Measurements from ENCODE around the gene SNRPA. TPM values are rescaled to one million over a fixed set of nuclear protein-coding genes. Genes with fewer than 3 reads are reported as not detected.

SNRPA gene
- total and polyA plus RNA-seq, 2 of the 4 experiments (the other 2 are of a cell fraction): 30.3 to 81.3 TPM

DNA sequence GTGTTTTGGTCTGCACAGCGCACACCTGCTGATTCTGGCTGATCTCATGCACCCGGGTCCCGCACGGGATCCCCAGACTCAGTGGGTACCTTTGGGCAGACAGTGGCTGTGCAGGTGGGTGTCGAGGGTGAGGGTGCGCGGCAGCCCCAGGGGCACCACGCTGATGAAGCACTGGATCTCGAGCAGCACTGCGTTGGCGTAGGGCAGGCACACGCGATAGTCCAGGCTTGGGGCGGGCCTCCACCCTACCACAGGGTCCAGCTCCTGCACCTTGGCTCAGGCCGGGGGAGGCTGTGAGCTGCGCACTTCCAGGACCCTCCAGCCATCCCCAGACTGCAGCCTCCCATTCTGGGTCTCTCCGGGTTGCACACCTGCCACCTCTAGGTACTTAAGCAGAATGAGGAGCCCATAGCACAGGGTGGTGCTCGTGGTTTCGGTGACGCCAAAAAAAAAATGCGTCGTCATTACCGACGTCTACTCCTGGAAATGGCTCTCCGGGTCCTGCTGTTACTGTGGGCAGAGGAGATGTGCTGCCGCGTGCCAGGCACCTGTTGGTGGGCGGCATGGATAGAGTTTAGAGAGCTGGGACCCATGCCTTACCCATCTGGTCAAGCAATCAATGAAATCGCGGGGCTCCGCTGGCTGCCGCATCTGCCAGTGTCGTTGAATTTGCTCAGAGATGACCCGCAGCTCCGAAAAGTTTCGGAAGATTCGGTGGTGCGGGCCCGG, 58.5 kb downstream of the SNRPA start:
- dilution Hi-C loops (cut with HindIII; ENCODE audit: low sequenced_read_pairs, unreplicated experiment): no loop called here
- ChIA-PET CTCF (no interaction called here), POLR2A (ENCODE audit: unreplicated experiment) (no interaction called here)
- WGBS, 2 experiments (ENCODE audit: extremely low coverage in 2 of 2, insufficient read length in 1 of 2): 99% methylated on average over 16 of the region's 39 CpGs; no CpG with 5 or more reads in 1 of the 2 experiments
- in situ Hi-C loops (cut with MboI; ENCODE audit: low sequenced_read_pairs): loop anchor here (5.0 kb wide), 1 partner anchor 147 kb away; no protein-coding TSS in a partner anchor
- H4K5ac ChIP-seq (ENCODE audit: low read depth, low read length): no peak overlapping the region
- H4K8ac ChIP-seq (ENCODE audit: low read depth in 2 of 2, low read length in 2 of 2): no peak overlapping the region
- no peak overlapping the region for H2BK120ac ChIP-seq (ENCODE audit: low read depth, low read length)
- no peak overlapping the region for H3K27ac ChIP-seq (ENCODE audit: insufficient read depth, low read length)
- no peak overlapping the region for H3K9ac ChIP-seq (ENCODE audit: low read depth, low read length)
- no peaks in the 10 kb centered on the region for H3K9me3 ChIP-seq (ENCODE audit: control insufficient read depth, insufficient read depth, low read length)
- H2BK15ac ChIP-seq (ENCODE audit: low read depth, low read length): no peak overlapping the region
- H3K23ac ChIP-seq (ENCODE audit: low read depth, low read length): no peak overlapping the region
- H4K20me1 ChIP-seq (ENCODE audit: insufficient read depth, low read length): peaks cover 52% of the 10 kb centered on the region
- H3K56ac ChIP-seq (ENCODE audit: extremely low read depth, insufficient read depth, low read length): no peak overlapping the region
- H3K4me3 ChIP-seq (ENCODE audit: insufficient read depth, low read depth, low read length): no peak overlapping the region
- no peak overlapping the region for H3K18ac ChIP-seq (ENCODE audit: low read depth, low read length)
- H3K36me3 ChIP-seq (ENCODE audit: control insufficient read depth, insufficient read depth, low read length): peaks cover 39% of the 10 kb centered on the region
- no peak for DNase-seq
- TF ChIP-seq POLR2A (IDR thresholded peaks at IDR 0.05; ENCODE audit: low read depth, low read length) (no peak), MAFK (IDR thresholded peaks at IDR 0.05; ENCODE audit: low read depth, low read length) (no peak), CEBPB (IDR thresholded peaks at IDR 0.05; ENCODE audit: low read depth, low read length) (no peak), RCOR1 (IDR thresholded peaks at IDR 0.05; ENCODE audit: insufficient replicate concordance, low read length) (no peak), MXI1 (IDR thresholded peaks at IDR 0.05; ENCODE audit: borderline replicate concordance, low read depth, low read length) (no peak), RAD21 (IDR thresholded peaks at IDR 0.05; ENCODE audit: low read length) (no peak), BHLHE40 (IDR thresholded peaks at IDR 0.05; ENCODE audit: low read depth, low read length) (no peak), RFX5 (IDR thresholded peaks at IDR 0.05; ENCODE audit: low read depth, low read length) (no peak), SMC3 (IDR thresholded peaks at IDR 0.05; ENCODE audit: low read depth, low read length) (no peak), FOS (IDR thresholded peaks at IDR 0.05; ENCODE audit: low read depth, low read length) (no peak)
- TF ChIP-seq, protein P1, sequence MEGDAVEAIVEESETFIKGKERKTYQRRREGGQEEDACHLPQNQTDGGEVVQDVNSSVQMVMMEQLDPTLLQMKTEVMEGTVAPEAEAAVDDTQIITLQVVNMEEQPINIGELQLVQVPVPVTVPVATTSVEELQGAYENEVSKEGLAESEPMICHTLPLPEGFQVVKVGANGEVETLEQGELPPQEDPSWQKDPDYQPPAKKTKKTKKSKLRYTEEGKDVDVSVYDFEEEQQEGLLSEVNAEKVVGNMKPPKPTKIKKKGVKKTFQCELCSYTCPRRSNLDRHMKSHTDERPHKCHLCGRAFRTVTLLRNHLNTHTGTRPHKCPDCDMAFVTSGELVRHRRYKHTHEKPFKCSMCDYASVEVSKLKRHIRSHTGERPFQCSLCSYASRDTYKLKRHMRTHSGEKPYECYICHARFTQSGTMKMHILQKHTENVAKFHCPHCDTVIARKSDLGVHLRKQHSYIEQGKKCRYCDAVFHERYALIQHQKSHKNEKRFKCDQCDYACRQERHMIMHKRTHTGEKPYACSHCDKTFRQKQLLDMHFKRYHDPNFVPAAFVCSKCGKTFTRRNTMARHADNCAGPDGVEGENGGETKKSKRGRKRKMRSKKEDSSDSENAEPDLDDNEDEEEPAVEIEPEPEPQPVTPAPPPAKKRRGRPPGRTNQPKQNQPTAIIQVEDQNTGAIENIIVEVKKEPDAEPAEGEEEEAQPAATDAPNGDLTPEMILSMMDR (conservative IDR thresholded peaks at IDR 0.05; ENCODE audit: low read depth, low read length): no peak
- H3K9me1 ChIP-seq (ENCODE audit: insufficient read depth, low read length): peaks cover 7% of the 10 kb centered on the region
- H3K4me2 ChIP-seq (ENCODE audit: low read depth, low read length): no peak overlapping the region
- H3K27me3 ChIP-seq (ENCODE audit: control insufficient read depth, insufficient read depth, low read length): no peaks in the 10 kb centered on the region
- H3K4me1 ChIP-seq (ENCODE audit: control insufficient read depth, insufficient read depth, low read length): peaks cover 15% of the 10 kb centered on the region
- H2BK20ac ChIP-seq (ENCODE audit: low read depth, low read length): no peak overlapping the region
- H2AK9ac ChIP-seq (replicated peaks; ENCODE audit: low read depth, low read length, poor library complexity): no peak overlapping the region
- no peak overlapping the region for H2AK5ac ChIP-seq (ENCODE audit: low read depth, low read length)
- peaks cover 24 to 62% of the 10 kb centered on the region in 2 experiments for H3K79me1 ChIP-seq (ENCODE audit: low read depth in 1 of 2, low read length in 2 of 2)
- no peak overlapping the region for H3K4ac ChIP-seq (ENCODE audit: low read depth, low read length)
- BruUV-seq (replicated peaks): no TSS peak
- no peak for ATAC-seq (ENCODE audit: low read depth)
- H4K91ac ChIP-seq (ENCODE audit: insufficient read depth, low read depth, low read length): no peak overlapping the region
- H3K14ac ChIP-seq (replicated peaks; ENCODE audit: low read depth, low read length): no peak overlapping the region
- no peak overlapping the region for H2AFZ ChIP-seq (replicated peaks; ENCODE audit: low read length, poor library complexity)
- intact Hi-C loops (cut with micrococcal nuclease): loop anchor here (5.0 kb wide), 1 partner anchor 147 kb away; no protein-coding TSS in a partner anchor
- H2BK5ac ChIP-seq (ENCODE audit: low read depth, low read length, poor library complexity, severe bottlenecking): no peak overlapping the region
